Endothelial cell of umbilical vein (primary cell): ENCODE measurements around the gene INKA2. TPM values are rescaled to one million over a fixed set of nuclear protein-coding genes. Genes with fewer than 3 reads are reported as not detected.

Experiments
- BruUV-seq: library from RNA; stranded (reverse); fragments of 400-500 nt; replicated peaks from 2 replicates; lab custom pipeline; 2021; lab: Mats Ljungman, UMichigan
- CTCF ChIA-PET: fragments of 300-600, 350-600 bp; sonication (Branson Sonifier 250); formaldehyde crosslinking; loops from one replicate; lab custom pipeline; 2021; ENCODE audit warnings: antibody characterized with exemption, inconsistent platforms; lab: Charles Lee
- POLR2A ChIA-PET: fragments of 300-600, 350-600 bp; sonication (Branson Sonifier 250); formaldehyde crosslinking; loops from one replicate; lab custom pipeline; 2021; ENCODE audit warnings: antibody characterized with exemption, inconsistent platforms; lab: Charles Lee
- DNase-seq: peaks from one replicate; pipeline ENCODE4 v3.0.0-alpha.2; 2011; ENCODE audit warnings: low read depth, low spot score
- FAIRE-seq: peaks from 2 replicates; lab custom pipeline; 2011; peaks lifted over from hg19 to GRCh38; lab: Jason Lieb, UNC
- H2AFZ ChIP-seq: 2 replicates; pipeline ENCODE4 v1.6.0; 2012; ENCODE audit warnings: low read depth, low read length, control low read depth, inconsistent platforms
- H3K27ac ChIP-seq: 2 replicates; pipeline ENCODE4 v1.5.1; 2011; ENCODE audit warnings: low read depth, mild to moderate bottlenecking, control low read depth, low read length, moderate library complexity; ENCODE audit not compliant: insufficient read depth
- H3K27me3 ChIP-seq, 2 experiments: 2 replicates each; pipeline versions ENCODE4 v1.6.0 to v1.6.1; 2011; ENCODE audit warnings: low read length in 2 of 2, mixed read lengths in 1 of 2; ENCODE audit not compliant: control insufficient read depth in 2 of 2, insufficient read depth in 2 of 2
- H3K36me3 ChIP-seq, 2 experiments: 2 replicates in 1 of 2; 3 replicates in 1 of 2; pipeline ENCODE4 v1.5.1; 2011; ENCODE audit warnings: low read length in 2 of 2, mild to moderate bottlenecking in 1 of 2, moderate library complexity in 1 of 2; ENCODE audit not compliant: control insufficient read depth in 2 of 2, insufficient read depth in 2 of 2; ENCODE audit errors: extremely low read depth in 1 of 2
- H3K4me1 ChIP-seq: 3 replicates; pipeline ENCODE4 v1.5.1; 2011; ENCODE audit warnings: mild to moderate bottlenecking, low read length; ENCODE audit not compliant: control insufficient read depth, insufficient read depth; ENCODE audit errors: extremely low read depth
- H3K4me2 ChIP-seq: 2 replicates; pipeline ENCODE4 v1.6.1; 2011; ENCODE audit warnings: low read length, control low read depth, mixed read lengths; ENCODE audit not compliant: insufficient read depth
- H3K4me3 ChIP-seq, 3 experiments: fragments of 200-600 bp in 1 of 3; sonication (generic), shearing (Covaris generic) in 1 of 3; replicated peaks in 1 of 3; 2 replicates each; pipeline ENCODE4 v1.5.1; 2011 to 2016; ENCODE audit warnings: control low read depth in 3 of 3, low read length in 3 of 3, mild to moderate bottlenecking in 2 of 3, inconsistent platforms in 1 of 3, low read depth in 1 of 3, moderate library complexity in 1 of 3; ENCODE audit not compliant: insufficient read depth in 1 of 3
- H3K79me2 ChIP-seq: 2 replicates; pipeline ENCODE4 v1.6.0; 2012; ENCODE audit warnings: low read length, inconsistent platforms; ENCODE audit not compliant: control insufficient read depth, insufficient read depth
- H3K9ac ChIP-seq: replicated peaks from 2 replicates; pipeline ENCODE3; 2011; ENCODE audit warnings: low read length, control low read depth; ENCODE audit not compliant: insufficient read depth; ENCODE audit errors: extremely low read depth
- H3K9me1 ChIP-seq: replicated peaks from 3 replicates; pipeline ENCODE4 v1.6.0; 2011; ENCODE audit warnings: mild to moderate bottlenecking, low read length; ENCODE audit not compliant: control insufficient read depth, insufficient read depth; ENCODE audit errors: extremely low read depth
- H3K9me3 ChIP-seq: replicated peaks from 2 replicates; pipeline ENCODE4 v1.5.1; 2012; ENCODE audit warnings: low read length, inconsistent platforms; ENCODE audit not compliant: control insufficient read depth, insufficient read depth
- H4K20me1 ChIP-seq: replicated peaks from 2 replicates; pipeline ENCODE3; 2011; ENCODE audit warnings: mild to moderate bottlenecking, low read length; ENCODE audit not compliant: control insufficient read depth, insufficient read depth; ENCODE audit errors: extremely low read depth
- CTCF ChIP-seq, 2 donors: IDR thresholded peaks; 1 replicate in 1 of 2; 2 replicates in 1 of 2; pipeline ENCODE4 v1.5.1; 2011; ENCODE audit warnings: low read length in 2 of 2, mild to moderate bottlenecking in 2 of 2, moderate library complexity in 2 of 2, control low read depth in 1 of 2, inconsistent platforms in 1 of 2, low read depth in 1 of 2; ENCODE audit not compliant: insufficient read depth in 1 of 2; ENCODE audit errors: extremely low read depth in 1 of 2
- EZH2 ChIP-seq: IDR thresholded peaks from 2 replicates; pipeline ENCODE4 v1.6.1; 2012; ENCODE audit warnings: borderline replicate concordance, low read depth, mild to moderate bottlenecking, moderate library complexity, low read length, inconsistent platforms; ENCODE audit not compliant: severe bottlenecking
- FOS ChIP-seq: IDR thresholded peaks from 2 replicates; pipeline ENCODE4 v1.6.1; 2011; ENCODE audit warnings: mild to moderate bottlenecking, low read length, moderate library complexity, borderline replicate concordance; ENCODE audit not compliant: insufficient read depth
- GATA2 ChIP-seq: IDR thresholded peaks from 2 replicates; pipeline ENCODE4 v1.7.0; 2011; ENCODE audit warnings: low read depth, mild to moderate bottlenecking, moderate library complexity, mixed read lengths, low read length; ENCODE audit not compliant: insufficient read length, insufficient read depth
- JUN ChIP-seq: IDR thresholded peaks from 2 replicates; pipeline ENCODE4 v1.6.1; 2011; ENCODE audit warnings: borderline replicate concordance, low read depth; ENCODE audit not compliant: insufficient read length, insufficient read depth
- MAX ChIP-seq: IDR thresholded peaks from 2 replicates; pipeline ENCODE4 v1.6.1; 2011; ENCODE audit not compliant: insufficient read depth, insufficient read length
- MYC ChIP-seq: IDR thresholded peaks from one replicate; pipeline ENCODE4 v1.6.1; 2011; ENCODE audit warnings: mild to moderate bottlenecking, low read depth, low read length
- POLR2A ChIP-seq: IDR thresholded peaks from 2 replicates; pipeline ENCODE4 v1.6.1; 2012; ENCODE audit warnings: low read depth, mild to moderate bottlenecking, control low read depth, low read length
- POLR2AphosphoS5 ChIP-seq: IDR thresholded peaks from 2 replicates; pipeline ENCODE4 v1.6.1; 2012; ENCODE audit warnings: low read depth, mild to moderate bottlenecking, control low read depth, low read length, moderate library complexity; ENCODE audit not compliant: insufficient read depth
- dilution Hi-C: fragments of 300-500 bp; cut with MboI; formaldehyde crosslinking; loops from one replicate; pipeline ENCODE4 v1.15.0; 2019; ENCODE audit warnings: low sequenced_read_pairs; ENCODE audit not compliant: extremely low pct_ligation_motif_present
- intact Hi-C: fragments of 100-400 bp; cut with micrococcal nuclease; formaldehyde crosslinking; loops from one replicate; pipeline ENCODE4 v1.10.0; 2022
- polyA plus RNA-seq, 4 experiments: library from polyadenylated mRNA; depleted of rRNA in 3 of 4; stranded (reverse) in 3 of 4; unstranded in 1 of 4; fragments of >200 nt; gene quantifications; 2 replicates each; pipeline versions ENCODE4 v1.2.1 to v1.2.3, GENCODE V29; 2011 to 2012; ENCODE audit warnings: missing spikeins in 1 of 4
- total RNA-seq: library from RNA; stranded (reverse); gene quantifications from 2 replicates; pipeline ENCODE4 v1.2.3, GENCODE V29; 2021

INKA2 gene
- total and polyA plus RNA-seq, 2 donors (not counting 3 experiments of a cell fraction or from before 2014, with no cell fraction given), result 2.4 to 7.8 TPM

GRCh38 chr1:111768625-111769024 is 29.4 kb upstream of the INKA2 start:
- dilution Hi-C loops (no loop called here), intact Hi-C loops (loop anchor here (1.0 kb wide), 4 partner anchors 53 to 545 kb away; no protein-coding TSS in a partner anchor)
- ChIA-PET CTCF (interaction anchor here (1.4 to 5.4 kb wide), 16 partner anchors 13 to 545 kb away, joined by 3 to 125 read pairs (median 9); partner anchors contain the start of genes C1orf162 and DDX20), POLR2A (no interaction called here)
- FAIRE-seq (no peak), DNase-seq (no peak)
- BruUV-seq, result no TSS peak
- Histone ChIP-seq H3K27me3 (no peaks in the 10 kb centered on the region), H3K4me2 (no peak overlapping the region), H3K4me1 (no peaks in the 10 kb centered on the region), H3K4me3 (no peak overlapping the region), H4K20me1 (no peaks in the 10 kb centered on the region), H3K79me2 (peaks cover 17% of the 10 kb centered on the region), H3K9ac (no peak overlapping the region), H3K27ac (no peak overlapping the region), H2AFZ (no peak overlapping the region), H3K36me3 (peaks cover 2 to 10% of the 10 kb centered on the region in 2 experiments), H3K9me3 (no peaks in the 10 kb centered on the region), H3K9me1 (peaks cover 2% of the 10 kb centered on the region)
- no peak for TF ChIP-seq POLR2AphosphoS5
- no peak for TF ChIP-seq FOS
- no peak for TF ChIP-seq JUN
- no peak for TF ChIP-seq MAX
- no peak for TF ChIP-seq CTCF (IDR thresholded peaks at IDR 0.05; ENCODE audit: extremely low read depth in 1 of 2, insufficient read depth in 1 of 2, low read depth in 1 of 2, low read length in 2 of 2)
- TF ChIP-seq GATA2, result no peak
- no peak for TF ChIP-seq EZH2
- TF ChIP-seq POLR2A, result no peak
- TF ChIP-seq MYC, result no peak
